GM23248 (cell line): ENCODE measurements around the gene LIMA1. TPM values are rescaled to one million over a fixed set of nuclear protein-coding genes. Genes with fewer than 3 reads are reported as not detected.

Source experiments
- DNase-seq: peaks from one replicate; pipeline ENCODE4 v3.0.0-alpha.2; 2015
- H2AFZ ChIP-seq: fragments of 200-600 bp; sonication (generic); 2 replicates; pipeline ENCODE4 v1.6.1; 2016; ENCODE audit warnings: antibody characterized with exemption
- H3F3A ChIP-seq: fragments of 200-600 bp; sonication (generic); 2 replicates; pipeline ENCODE4 v1.6.1; 2016; ENCODE audit warnings: mild to moderate bottlenecking, antibody characterized with exemption, mixed run types; ENCODE audit not compliant: insufficient read depth
- H3K27ac ChIP-seq: fragments of 200-600 bp; sonication (generic); 2 replicates; pipeline ENCODE4 v1.5.1; 2016; ENCODE audit warnings: mild to moderate bottlenecking
- H3K27me3 ChIP-seq: fragments of 200-600 bp; sonication (generic); replicated peaks from 2 replicates; pipeline ENCODE4 v1.6.1; 2016; ENCODE audit warnings: mild to moderate bottlenecking; ENCODE audit not compliant: insufficient read depth
- H3K36me3 ChIP-seq: fragments of 200-600 bp; sonication (generic); 2 replicates; pipeline ENCODE4 v1.6.1; 2016; ENCODE audit warnings: low read depth, mild to moderate bottlenecking
- H3K4me1 ChIP-seq: fragments of 200-600 bp; sonication (generic); 2 replicates; pipeline ENCODE4 v1.6.1; 2016; ENCODE audit warnings: mild to moderate bottlenecking; ENCODE audit not compliant: insufficient read depth
- H3K4me2 ChIP-seq: fragments of 200-600 bp; sonication (generic); one replicate; pipeline ENCODE4 v1.6.1; 2016; ENCODE audit warnings: mild to moderate bottlenecking; ENCODE audit not compliant: unreplicated experiment
- H3K4me3 ChIP-seq: fragments of 200-600 bp; sonication (generic); 2 replicates; pipeline ENCODE4 v1.5.1; 2016; ENCODE audit warnings: mild to moderate bottlenecking
- H3K79me2 ChIP-seq: fragments of 200-600 bp; sonication (generic); 2 replicates; pipeline ENCODE4 v1.6.1; 2016; ENCODE audit warnings: mild to moderate bottlenecking; ENCODE audit not compliant: insufficient read depth
- H3K9ac ChIP-seq: fragments of 200-600 bp; sonication (generic); 2 replicates; pipeline ENCODE4 v1.6.1; 2016; ENCODE audit warnings: mild to moderate bottlenecking
- H3K9me2 ChIP-seq: fragments of 200-600 bp; sonication (generic); 2 replicates; pipeline ENCODE4 v1.6.1; 2016; ENCODE audit warnings: mixed run types, mild to moderate bottlenecking, moderate library complexity; ENCODE audit not compliant: insufficient read depth
- H3K9me3 ChIP-seq: fragments of 200-600 bp; sonication (generic); one replicate; pipeline ENCODE4 v1.6.1; 2017; ENCODE audit warnings: low read depth
- H4K20me1 ChIP-seq: fragments of 200-600 bp; sonication (generic); 2 replicates; pipeline ENCODE4 v1.6.0; 2016; ENCODE audit not compliant: insufficient read depth
- EZH2 ChIP-seq: fragments of 200-600 bp; sonication (generic); IDR thresholded peaks from 2 replicates; pipeline ENCODE4 v1.6.1; 2018; ENCODE audit warnings: antibody characterized with exemption, mild to moderate bottlenecking; ENCODE audit not compliant: insufficient read depth, poor library complexity, severe bottlenecking
- EZH2phosphoT487 ChIP-seq: fragments of 200-600 bp; sonication (generic); IDR thresholded peaks from 2 replicates; pipeline ENCODE4 v1.6.1; 2018; ENCODE audit warnings: antibody characterized with exemption, moderate library complexity, mild to moderate bottlenecking, low read depth; ENCODE audit not compliant: insufficient read depth
- WGBS, 2 experiments: methylation state at CpG; one replicate each; pipeline ENCODE4 v1.1.6; 2015 to 2017; ENCODE audit warnings: low lambda C conversion rate in 2 of 2, low coverage in 1 of 2; ENCODE audit errors: missing lambda C conversion rate in 2 of 2; 5-methylcytosine and 5-hydroxymethylcytosine counted together
- in situ Hi-C: fragments of 300-500 bp; cut with MboI; formaldehyde crosslinking; loops from 2 replicates; pipeline ENCODE4 v1.15.0; 2020
- polyA plus RNA-seq: library from polyadenylated mRNA; unstranded; fragments of >200 nt; fragmentation: Nextera tagmentation; extraction: Ambion mirVana; gene quantifications from 2 replicates; pipeline ENCODE4 v1.2.1, GENCODE V29; 2016
- total RNA-seq: library from RNA; depleted of rRNA; stranded (reverse); fragments of >200 nt; shearing (Covaris generic); gene quantifications from 2 replicates; pipeline ENCODE4 v1.2.3, GENCODE V29; 2014

Gene LIMA1
- total and polyA plus RNA-seq, 2 experiments from 2014 or later = 180 to 256 TPM

- H3K27ac ChIP-seq = peak overlapping the region; percentile 94
- H3K4me2 ChIP-seq = no peak overlapping the region
- peaks cover 81% of the 10 kb centered on the region for H3F3A ChIP-seq
- no peaks in the 10 kb centered on the region for H4K20me1 ChIP-seq
- TF ChIP-seq EZH2 (no peak), EZH2phosphoT487 (no peak)
- H2AFZ ChIP-seq = no peak overlapping the region
- no peaks in the 10 kb centered on the region for H3K27me3 ChIP-seq
- no peak for DNase-seq
- H3K9me3 ChIP-seq = no peaks in the 10 kb centered on the region
- 95 to 96% methylated on average over 5 of the region's 5 CpGs for WGBS, 2 experiments
- no peak overlapping the region for H3K4me3 ChIP-seq
- H3K79me2 ChIP-seq = peaks cover 68% of the 10 kb centered on the region
- H3K4me1 ChIP-seq = peaks cover 54% of the 10 kb centered on the region
- H3K9me2 ChIP-seq = no peaks in the 10 kb centered on the region
- peaks cover 55% of the 10 kb centered on the region for H3K36me3 ChIP-seq
- H3K9ac ChIP-seq = no peak overlapping the region
- in situ Hi-C loops = no loop called here
Measured at GRCh38 chr12:50184261-50184660, 99.1 kb downstream of the LIMA1 start.

- peaks cover 57% of the 10 kb centered on the region for H3K36me3 ChIP-seq
- H4K20me1 ChIP-seq = no peaks in the 10 kb centered on the region
- in situ Hi-C loops = no loop called here
- H2AFZ ChIP-seq = no peak overlapping the region
- DNase-seq = no peak
- no peak overlapping the region for H3K9ac ChIP-seq
- no peaks in the 10 kb centered on the region for H3K9me3 ChIP-seq
- H3K4me2 ChIP-seq = no peak overlapping the region
- no peaks in the 10 kb centered on the region for H3K27me3 ChIP-seq
- no peak overlapping the region for H3K4me3 ChIP-seq
- TF ChIP-seq EZH2 (no peak), EZH2phosphoT487 (no peak)
- H3K79me2 ChIP-seq = peaks cover 77% of the 10 kb centered on the region
- peaks cover 36% of the 10 kb centered on the region for H3K4me1 ChIP-seq
- peak overlapping the region; percentile 3; the same call in 1 of the 2 replicates for H3K27ac ChIP-seq
- H3F3A ChIP-seq = peaks cover 74% of the 10 kb centered on the region
- H3K9me2 ChIP-seq = no peaks in the 10 kb centered on the region
Measured at GRCh38 chr12:50182461-50182860, 100.9 kb downstream of the LIMA1 start.

GRCh38 chr12:50181691-50182090 is 101.6 kb downstream of the LIMA1 start:
- Histone ChIP-seq H3K4me3 (no peak overlapping the region), H4K20me1 (no peaks in the 10 kb centered on the region), H3K36me3 (peaks cover 65% of the 10 kb centered on the region), H3F3A (peaks cover 76% of the 10 kb centered on the region), H3K79me2 (peaks cover 80% of the 10 kb centered on the region), H3K4me1 (peaks cover 29% of the 10 kb centered on the region), H3K9me3 (no peaks in the 10 kb centered on the region), H3K9ac (no peak overlapping the region), H3K27me3 (no peaks in the 10 kb centered on the region), H3K9me2 (no peaks in the 10 kb centered on the region), H3K4me2 (no peak overlapping the region), H2AFZ (no peak overlapping the region), H3K27ac (no peak overlapping the region)
- DNase-seq = no peak
- TF ChIP-seq EZH2 = no peak
- TF ChIP-seq EZH2phosphoT487 = no peak
- in situ Hi-C loops = no loop called here
- WGBS, 2 experiments = 95 to 96% methylated on average over 4 of the region's 4 CpGs

GRCh38 chr12:50175716-50176026 is 107.6 kb downstream of the LIMA1 start:
- peaks cover 32% of the 10 kb centered on the region for H3K79me2 ChIP-seq
- no peaks in the 10 kb centered on the region for H3K9me3 ChIP-seq
- no peaks in the 10 kb centered on the region for H3K9me2 ChIP-seq
- H3K4me3 ChIP-seq = no peak overlapping the region
- no peak overlapping the region for H3K4me2 ChIP-seq
- H2AFZ ChIP-seq = no peak overlapping the region
- in situ Hi-C loops = no loop called here
- peaks cover 64% of the 10 kb centered on the region for H3F3A ChIP-seq
- WGBS, 2 experiments = 20 to 26% methylated on average over 1 of the region's 1 CpG
- no peaks in the 10 kb centered on the region for H3K4me1 ChIP-seq
- H3K27ac ChIP-seq = peak overlapping the region; percentile 4; the same call in 1 of the 2 replicates
- H3K27me3 ChIP-seq = no peaks in the 10 kb centered on the region
- no peak for TF ChIP-seq EZH2
- TF ChIP-seq EZH2phosphoT487 = no peak
- H4K20me1 ChIP-seq = no peaks in the 10 kb centered on the region
- peaks cover 44% of the 10 kb centered on the region for H3K36me3 ChIP-seq
- no peak overlapping the region for H3K9ac ChIP-seq
- DNase-seq = no peak
